ENCODE results near the gene WDFY4.

DNA sequence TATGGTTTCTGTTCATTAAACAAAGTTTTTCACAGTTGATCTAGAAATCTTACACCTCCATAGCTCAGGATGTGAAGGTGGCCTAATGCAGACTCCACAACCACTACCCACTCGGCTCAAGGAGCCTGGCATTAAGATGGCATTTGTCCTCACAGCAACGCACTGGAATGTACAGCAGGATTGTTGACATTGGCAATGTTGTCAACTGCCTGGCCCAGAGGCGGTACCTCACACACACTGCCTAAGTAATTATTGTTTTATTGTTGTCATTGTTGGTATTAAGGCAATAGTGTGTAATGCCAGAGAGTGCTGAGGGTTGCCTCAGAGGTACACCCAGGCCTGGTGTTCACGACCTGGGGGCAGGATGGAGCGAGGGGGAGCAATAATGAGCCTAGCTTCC is 216.6 kb downstream of the WDFY4 start:
- TF ChIP-seq CTCF (IDR thresholded peaks at IDR 0.05) (no peak), POLR2A (IDR thresholded peaks at IDR 0.05) (no peak)
